HepG2 (cell line): Measurements from ENCODE around the gene CLEC16A. TPM values are rescaled to one million over a fixed set of nuclear protein-coding genes. Genes with fewer than 3 reads are reported as not detected.

ENCODE experiments used
- CC2D1A ChIP-seq: sonication (generic); formaldehyde crosslinking; IDR thresholded peaks from 2 replicates; pipeline ENCODE4 v1.8.1; 2023; ENCODE audit warnings: mild to moderate bottlenecking, missing genetic modification reagents
- E2F5 ChIP-seq: sonication (generic); formaldehyde crosslinking; conservative IDR thresholded peaks from 2 replicates; pipeline ENCODE4 v1.4.0; 2020; ENCODE audit warnings: missing genetic modification reagents
- HMGA1 ChIP-seq: sonication (generic); formaldehyde crosslinking; conservative IDR thresholded peaks from 2 replicates; pipeline ENCODE4 v1.4.0; 2020; ENCODE audit warnings: missing genetic modification reagents
- KLF13 ChIP-seq: sonication (generic); formaldehyde crosslinking; IDR thresholded peaks from 2 replicates; pipeline ENCODE4 v1.4.0; 2020; ENCODE audit warnings: mild to moderate bottlenecking, missing genetic modification reagents
- REST ChIP-seq, 2 experiments: IDR thresholded peaks; 2 replicates each; pipeline ENCODE4 v1.6.1; 2011 to 2012; ENCODE audit warnings: low read length in 2 of 2, borderline replicate concordance in 1 of 2, low read depth in 1 of 2, mild to moderate bottlenecking in 1 of 2, moderate library complexity in 1 of 2
- RNF219 ChIP-seq: sonication (generic); formaldehyde crosslinking; IDR thresholded peaks from 2 replicates; pipeline ENCODE4 v1.5.0; 2020; ENCODE audit warnings: mild to moderate bottlenecking, missing genetic modification reagents
- RXRB ChIP-seq: IDR thresholded peaks from 2 replicates; pipeline ENCODE4 v1.6.1; 2016; ENCODE audit warnings: borderline replicate concordance, missing genetic modification reagents, missing compliant biosample characterization
- SAP130 ChIP-seq: IDR thresholded peaks from 2 replicates; pipeline ENCODE4 v1.6.1; 2016; ENCODE audit warnings: low read depth
- SNAPC4 ChIP-seq: sonication (generic); formaldehyde crosslinking; IDR thresholded peaks from 2 replicates; pipeline ENCODE4 v1.4.0; 2020; ENCODE audit warnings: mild to moderate bottlenecking, missing genetic modification reagents
- SRSF1 ChIP-seq: fragments of 200-400 bp; formaldehyde crosslinking; optimal IDR thresholded peaks from 2 replicates; pipeline ENCODE3; 2017; ENCODE audit warnings: mild to moderate bottlenecking, low read depth, low read length, moderate library complexity
- TBP ChIP-seq: sonication (generic); formaldehyde crosslinking; IDR thresholded peaks from 2 replicates; pipeline ENCODE4 v1.5.0; 2020; ENCODE audit warnings: missing genetic modification reagents
- THAP8 ChIP-seq: sonication (generic); formaldehyde crosslinking; IDR thresholded peaks from 2 replicates; pipeline ENCODE4 v1.5.1; 2020; ENCODE audit warnings: missing genetic modification reagents, mild to moderate bottlenecking, borderline replicate concordance
- ZFP41 ChIP-seq: sonication (generic); formaldehyde crosslinking; IDR thresholded peaks from 2 replicates; pipeline ENCODE4 v1.4.0; 2020; ENCODE audit warnings: mild to moderate bottlenecking, missing genetic modification reagents, borderline replicate concordance
- ZNF512 ChIP-seq: sonication (generic); formaldehyde crosslinking; IDR thresholded peaks from 2 replicates; pipeline ENCODE4 v1.4.0; 2020; ENCODE audit warnings: mild to moderate bottlenecking, missing genetic modification reagents
- polyA plus RNA-seq, 8 experiments: library from polyadenylated mRNA; depleted of rRNA in 3 of 8; stranded (reverse) in 7 of 8; unstranded in 1 of 8; fragments of >200 nt; fragmentation: Illumina TruSeq in 4 of 8; extraction: Trizol in 4 of 8; gene quantifications; 2 replicates each; pipeline versions ENCODE4 v1.2.1 to v1.2.3, GENCODE V29; 2011 to 2016; ENCODE audit warnings: low read depth in 4 of 8, missing spikeins in 1 of 8, mixed read lengths in 1 of 8; ENCODE audit not compliant: insufficient read depth in 1 of 8
- total RNA-seq, 5 experiments: library from RNA; depleted of rRNA; stranded (reverse); fragments of >200 nt; fragmentation: Illumina TruSeq; extraction: Trizol; gene quantifications; 2 replicates each; pipeline ENCODE4 v1.2.3, GENCODE V29; 2016; ENCODE audit warnings: low read depth in 1 of 5

Gene CLEC16A
- total and polyA plus RNA-seq, 2 of the 13 experiments (the other 11 are each of a cell fraction or from before 2014, with no cell fraction given): 8.5 to 10.3 TPM

- TF ChIP-seq SNAPC4 (CRISPR knock-in tag) (no peak; the same call in 1 of the 2 replicates), E2F5 (CRISPR knock-in tag) (no peak), REST (IDR thresholded peaks at IDR 0.05; ENCODE audit: borderline replicate concordance in 1 of 2, low read depth in 1 of 2, low read length in 2 of 2) (no peak), ZFP41 (CRISPR knock-in tag) (0 out of 2 replicates have a peak, but pooled peaks have one; percentile 12), RNF219 (CRISPR knock-in tag) (no peak), RXRB (peak; percentile 89), ZNF512 (CRISPR knock-in tag) (no peak), THAP8 (CRISPR knock-in tag) (0 out of 2 replicates have a peak, but pooled peaks have one; percentile 62), CC2D1A (CRISPR knock-in tag) (no peak; the same call in 1 of the 2 replicates), SAP130 (CRISPR knock-in tag) (peak; percentile 80), KLF13 (CRISPR knock-in tag) (no peak), HMGA1 (no peak), SRSF1 (no peak), TBP (CRISPR knock-in tag) (no peak)
These were observed 20.6 kb upstream of the CLEC16A start (continued) for GRCh38 chr16:10923650-10924214.
